Measurements from ENCODE around the gene MVK. TPM values are rescaled to one million over a fixed set of nuclear protein-coding genes. Genes with fewer than 3 reads are reported as not detected.
"Not testable (repeated sequence)": the region's sequence is repeated elsewhere in the genome, so short reads cannot be mapped to it uniquely, and the experiment has no call there.

The MVK gene
- total and polyA plus RNA-seq, 2 experiments from 2014 or later: 16.7 to 40.1 TPM

GRCh38 chr12:109601557-109601956 lies 28.0 kb downstream of the MVK start:
- H3K27ac Mint-ChIP-seq: no peak overlapping the region
- H3K36me3 Mint-ChIP-seq (ENCODE audit: low read depth): no peaks in the 10 kb centered on the region
- no peak overlapping the region for H3K4me3 ChIP-seq
- H3K4me2 ChIP-seq: no peak overlapping the region
- no peak overlapping the region for H3K27ac ChIP-seq (ENCODE audit: low read depth)
- no peaks in the 10 kb centered on the region for H3K79me2 ChIP-seq (replicated peaks; ENCODE audit: insufficient read depth)
- H4K20me1 ChIP-seq (replicated peaks; ENCODE audit: insufficient read depth): no peaks in the 10 kb centered on the region
- H3F3A ChIP-seq (replicated peaks; ENCODE audit: low read depth): no peaks in the 10 kb centered on the region
- H3K36me3 ChIP-seq (ENCODE audit: insufficient read depth): no peaks in the 10 kb centered on the region
- DNase-seq (ENCODE audit: low spot score) (no peak), ATAC-seq (no peak)
- TF ChIP-seq ETS1 (IDR thresholded peaks at IDR 0.05) (no peak), CTCF (conservative IDR thresholded peaks at IDR 0.05; ENCODE audit: low read depth in 2 of 2) (no peak)
- H3K27me3 Mint-ChIP-seq (ENCODE audit: insufficient read depth, low read depth, poor library complexity): peaks cover 7% of the 10 kb centered on the region
- H3K9me3 Mint-ChIP-seq: no peaks in the 10 kb centered on the region
- no peaks in the 10 kb centered on the region for H3K9me2 ChIP-seq (ENCODE audit: insufficient read depth)
- no peak overlapping the region for H3K4me3 Mint-ChIP-seq
- no peaks in the 10 kb centered on the region for H3K27me3 ChIP-seq (ENCODE audit: insufficient read depth)
- no peak overlapping the region for H2AFZ ChIP-seq
- peaks cover 18% of the 10 kb centered on the region for H3K4me1 Mint-ChIP-seq
- H3K4me1 ChIP-seq (ENCODE audit: insufficient read depth): peaks cover 8% of the 10 kb centered on the region; the same call in 1 of the 2 replicates

- H3K27me3 ChIP-seq (ENCODE audit: insufficient read depth); H3K9me2 ChIP-seq (ENCODE audit: insufficient read depth); H4K20me1 ChIP-seq (replicated peaks; ENCODE audit: insufficient read depth); H3K36me3 ChIP-seq (ENCODE audit: insufficient read depth); H3K9me3 Mint-ChIP-seq; DNase-seq (ENCODE audit: low spot score); H3K79me2 ChIP-seq (replicated peaks; ENCODE audit: insufficient read depth); H3K4me3 ChIP-seq; H3K4me3 Mint-ChIP-seq; H3K36me3 Mint-ChIP-seq (ENCODE audit: low read depth); H3K27ac Mint-ChIP-seq; H3K4me1 ChIP-seq (ENCODE audit: insufficient read depth); H3K27me3 Mint-ChIP-seq (ENCODE audit: insufficient read depth, low read depth, poor library complexity); ATAC-seq; H3K27ac ChIP-seq (ENCODE audit: low read depth); H2AFZ ChIP-seq; H3K4me2 ChIP-seq; H3F3A ChIP-seq (replicated peaks; ENCODE audit: low read depth): not testable (repeated sequence)
- peaks cover 18% of the 10 kb centered on the region for H3K4me1 Mint-ChIP-seq
Observed at GRCh38 chr12:109602132-109602531, 28.5 kb downstream of the MVK start.

GRCh38 chr12:109604132-109604585 lies 30.6 kb downstream of the MVK start:
- H3K27ac ChIP-seq (ENCODE audit: low read depth): no peak overlapping the region
- ATAC-seq (no peak), DNase-seq (ENCODE audit: low spot score) (no peak)
- H3K4me1 Mint-ChIP-seq: peaks cover 6% of the 10 kb centered on the region
- H3K27ac Mint-ChIP-seq: no peak overlapping the region
- no peaks in the 10 kb centered on the region for H3K79me2 ChIP-seq (replicated peaks; ENCODE audit: insufficient read depth)
- no peaks in the 10 kb centered on the region for H3K9me2 ChIP-seq (ENCODE audit: insufficient read depth)
- peaks cover 6% of the 10 kb centered on the region; the same call in 1 of the 2 replicates for H3K4me1 ChIP-seq (ENCODE audit: insufficient read depth)
- H3K27me3 ChIP-seq (ENCODE audit: insufficient read depth): no peaks in the 10 kb centered on the region
- no peaks in the 10 kb centered on the region for H3K9me3 Mint-ChIP-seq
- H3K27me3 Mint-ChIP-seq (ENCODE audit: insufficient read depth, low read depth, poor library complexity): peaks cover 4% of the 10 kb centered on the region
- H3K4me3 ChIP-seq: no peak overlapping the region
- no peaks in the 10 kb centered on the region for H3K36me3 Mint-ChIP-seq (ENCODE audit: low read depth)
- H3F3A ChIP-seq (replicated peaks; ENCODE audit: low read depth): 0 out of 2 replicates have a peak, but pooled peaks cover 2% of the 10 kb centered on the region
- no peak overlapping the region for H3K4me3 Mint-ChIP-seq
- H4K20me1 ChIP-seq (replicated peaks; ENCODE audit: insufficient read depth): no peaks in the 10 kb centered on the region
- H2AFZ ChIP-seq: no peak overlapping the region
- no peaks in the 10 kb centered on the region for H3K36me3 ChIP-seq (ENCODE audit: insufficient read depth)
- H3K4me2 ChIP-seq: no peak overlapping the region
- TF ChIP-seq ZNF462 (CRISPR knock-in tag; IDR thresholded peaks at IDR 0.05): no peak
- no peak for TF ChIP-seq ZNF114 (CRISPR knock-in tag; IDR thresholded peaks at IDR 0.05)
- no peak for TF ChIP-seq EZH2phosphoT487 (IDR thresholded peaks at IDR 0.05; ENCODE audit: unreplicated experiment)
- TF ChIP-seq NANOG (IDR thresholded peaks at IDR 0.05; ENCODE audit: borderline replicate concordance): no peak
- no peak for TF ChIP-seq POLR2AphosphoS5 (IDR thresholded peaks at IDR 0.05; ENCODE audit: low read depth)
